Measurements from ENCODE around the gene TBATA.

The TBATA gene

DNA sequence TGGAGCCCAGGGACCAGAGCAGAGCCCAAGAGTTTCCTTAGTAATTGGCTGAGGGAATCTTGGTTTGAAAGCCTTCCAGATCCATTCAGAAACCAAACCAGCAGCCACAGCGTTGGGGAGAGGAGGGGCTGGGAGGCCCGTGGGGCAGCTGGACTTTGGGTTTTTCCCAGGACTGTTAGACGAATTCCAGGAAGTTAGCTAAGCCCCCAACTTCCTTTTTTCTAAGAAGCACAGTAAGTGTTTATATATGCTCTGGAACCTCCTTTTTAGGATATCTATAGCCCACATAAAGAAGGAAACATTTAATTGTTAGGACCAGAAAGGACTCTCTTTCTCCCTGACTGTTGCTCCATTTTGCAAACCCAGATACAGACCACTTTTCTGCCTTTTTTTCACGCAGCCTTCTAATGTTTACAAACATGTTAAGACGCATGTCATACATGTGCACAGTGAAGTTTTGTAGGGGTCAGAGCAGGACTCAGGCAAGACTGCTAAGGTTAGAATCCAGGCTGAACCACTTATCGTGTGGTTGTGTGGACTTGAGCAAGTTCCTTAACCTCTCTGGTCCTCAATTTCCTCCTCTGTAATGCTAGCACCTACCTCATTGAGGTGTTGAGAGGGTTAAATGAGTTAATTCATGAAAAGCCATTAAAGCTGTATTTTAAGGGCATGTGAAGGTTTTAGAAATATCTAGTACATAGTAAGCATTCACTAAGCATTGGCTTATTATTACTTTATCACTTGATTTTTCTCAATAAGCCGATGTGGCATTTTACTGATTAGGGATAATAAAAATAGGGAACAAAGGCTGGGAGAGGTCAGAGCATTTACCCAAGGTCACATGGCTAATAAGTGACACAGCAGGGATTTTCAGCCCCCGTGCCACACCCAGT, 42.4 kb downstream of the TBATA start:
- DNase-seq: no peak

GRCh38 chr10:70740406-70741288, 44.5 kb downstream of the TBATA start:
- no peak for DNase-seq

DNA sequence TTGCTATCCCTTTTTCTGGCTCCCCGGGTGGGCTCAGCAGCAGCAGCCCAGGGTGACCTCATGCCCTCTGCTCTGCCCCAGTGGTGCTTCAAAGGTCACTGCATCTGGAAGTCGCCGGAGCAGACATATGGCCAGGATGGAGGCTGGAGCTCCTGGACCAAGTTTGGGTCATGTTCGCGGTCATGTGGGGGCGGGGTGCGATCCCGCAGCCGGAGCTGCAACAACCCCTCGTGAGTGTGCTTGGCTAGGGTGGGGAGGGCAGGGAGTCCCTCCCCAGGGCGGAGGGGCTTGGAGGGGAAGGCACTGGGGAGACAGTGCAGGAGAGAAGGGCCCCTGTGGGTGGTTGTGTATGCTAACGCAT, 46.4 kb downstream of the TBATA start:
- no peak for DNase-seq

DNA sequence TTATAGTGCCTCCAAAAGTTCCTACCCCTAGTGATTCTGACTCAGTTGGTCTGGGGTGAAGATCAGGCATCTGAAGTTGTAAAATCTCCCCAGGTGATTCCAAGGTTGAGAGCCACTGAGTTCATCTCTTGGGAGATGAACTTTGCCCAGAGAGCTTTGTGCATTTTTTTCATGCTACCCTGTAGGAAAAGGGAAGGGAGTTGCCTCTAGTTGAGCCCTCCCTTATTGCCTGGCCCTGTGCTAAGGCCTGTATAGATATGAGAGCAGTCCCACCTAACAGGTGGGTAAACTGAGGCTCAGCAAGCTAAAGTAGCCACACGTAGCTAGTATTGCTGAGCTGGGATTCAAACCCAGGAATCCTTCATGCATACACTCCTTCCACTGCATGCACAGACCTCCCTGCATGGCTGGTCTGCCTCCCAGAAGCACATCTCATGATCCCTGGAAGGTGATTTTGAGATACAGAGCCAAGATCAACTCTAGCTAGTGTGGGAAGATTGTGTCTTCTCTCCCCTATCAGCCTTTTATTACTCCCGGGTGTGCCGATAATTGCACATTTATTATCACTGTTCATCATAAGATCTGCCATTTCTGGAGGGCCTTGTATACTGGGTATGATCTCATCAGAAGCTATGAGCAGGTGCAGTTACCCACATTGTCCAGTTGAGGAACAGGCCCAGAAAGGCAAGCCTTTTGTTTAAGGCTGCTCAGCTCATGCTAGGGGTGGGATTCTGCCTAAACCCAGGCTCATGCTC, 47.0 kb downstream of the TBATA start:
- DNase-seq: no peak

GRCh38 chr10:70737250-70737649, 47.9 kb downstream of the TBATA start:
- DNase-seq: no peak

DNA sequence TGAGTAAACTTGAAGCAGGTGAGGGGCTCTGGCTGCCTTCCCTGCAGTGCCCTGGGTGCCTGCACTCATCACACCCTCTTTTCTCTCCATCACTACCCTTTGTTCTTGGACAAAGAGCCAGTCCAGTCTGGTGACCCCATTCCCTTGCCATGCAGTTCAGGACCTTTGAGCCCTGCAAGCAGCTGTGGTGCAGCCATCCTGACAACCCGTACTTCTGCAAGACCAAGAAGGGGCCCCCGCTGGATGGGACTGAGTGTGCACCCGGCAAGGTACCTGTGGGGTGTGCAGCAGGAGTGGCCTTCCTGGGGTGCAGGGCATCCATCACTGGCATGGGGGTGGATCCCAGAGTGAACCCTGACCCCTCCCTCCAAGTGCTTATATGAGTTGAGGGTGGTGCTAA, 48.7 kb downstream of the TBATA start:
- DNase-seq: no peak

DNA sequence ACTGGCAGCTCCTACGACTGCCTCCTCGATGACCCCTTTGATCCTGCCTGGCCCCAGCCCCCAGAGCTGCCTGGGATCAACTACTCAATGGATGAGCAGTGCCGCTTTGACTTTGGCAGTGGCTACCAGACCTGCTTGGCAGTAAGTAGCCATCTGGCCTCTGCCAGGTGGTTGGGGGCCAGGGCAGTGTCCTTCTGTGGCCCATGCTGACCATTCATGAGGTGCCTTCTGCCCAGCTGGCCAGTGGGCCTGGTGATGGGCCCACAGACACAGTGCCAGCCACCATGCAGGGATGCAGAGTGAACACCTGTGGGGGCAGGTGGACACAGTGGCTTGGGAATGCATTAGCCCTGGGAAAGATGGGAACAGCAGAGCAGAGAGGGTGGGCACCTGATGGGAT, 50.0 kb downstream of the TBATA start:
- no peak for DNase-seq

GRCh38 chr10:70733051-70733450, 52.1 kb downstream of the TBATA start:
- no peak for DNase-seq

- DNase-seq: no peak
Measured at GRCh38 chr10:70732569-70732968, 52.6 kb downstream of the TBATA start.

- no peak for DNase-seq
Measured at GRCh38 chr10:70730955-70731354, 54.2 kb downstream of the TBATA start.

DNA sequence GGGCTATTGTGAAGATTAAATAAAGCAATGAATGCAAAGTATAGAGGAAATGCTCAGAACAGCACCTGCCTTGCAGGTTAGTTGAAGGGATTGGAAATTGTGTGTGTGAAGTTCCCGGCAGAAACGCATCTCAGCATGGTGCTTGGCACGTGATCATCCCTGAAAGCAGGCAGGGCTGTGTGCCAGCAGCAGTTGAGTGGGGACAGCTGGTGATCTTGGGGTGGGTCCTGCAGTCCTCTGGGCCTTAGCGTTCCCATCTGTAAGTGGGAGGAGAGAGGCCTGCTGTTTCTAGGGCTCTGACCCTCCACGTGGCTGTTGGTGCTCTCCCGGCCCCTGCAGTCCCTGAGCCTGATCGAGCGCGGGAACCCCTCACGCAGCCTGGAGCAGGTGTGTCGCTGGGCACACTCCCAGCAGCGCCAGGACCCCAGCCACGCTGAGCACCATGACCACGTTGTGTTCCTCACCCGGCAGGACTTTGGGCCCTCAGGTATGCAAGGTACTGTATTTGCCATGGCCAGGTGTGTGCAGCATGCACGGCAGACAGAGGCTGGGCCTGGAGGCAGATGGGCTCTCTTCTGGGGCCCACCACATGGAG, 55.3 kb downstream of the TBATA start:
- DNase-seq: no peak

- no peak for DNase-seq
Measured at GRCh38 chr10:70728328-70728727, 56.8 kb downstream of the TBATA start.

DNA sequence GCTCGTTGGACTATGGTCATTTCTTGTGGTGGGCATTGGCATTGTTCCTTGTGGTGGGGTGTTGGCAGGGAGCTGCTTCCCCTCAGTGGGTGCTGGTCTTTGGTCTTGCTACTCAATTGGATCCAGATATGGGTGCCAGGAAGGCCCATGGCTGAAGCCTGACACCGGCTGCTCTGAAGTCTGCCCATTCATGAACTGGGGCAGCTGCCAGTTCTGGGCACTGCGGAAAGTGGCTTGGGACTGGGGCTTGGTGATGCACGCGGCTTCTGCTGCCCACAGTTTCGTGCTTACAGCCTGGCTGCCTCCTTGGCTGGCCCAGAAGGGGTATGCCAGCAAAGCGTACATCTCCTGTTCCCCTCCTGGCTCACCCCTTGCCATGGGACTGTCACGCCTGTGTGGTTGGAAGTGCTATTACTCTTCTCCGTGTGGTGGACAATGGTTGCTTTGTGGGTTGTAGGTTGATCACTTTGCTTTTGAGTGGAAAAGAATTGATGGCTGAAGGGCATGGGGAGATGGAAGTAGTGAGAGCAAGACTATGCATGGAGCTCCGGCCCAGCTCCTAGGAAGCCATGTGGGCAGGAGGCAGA, 58.2 kb downstream of the TBATA start:
- no peak for DNase-seq

DNA sequence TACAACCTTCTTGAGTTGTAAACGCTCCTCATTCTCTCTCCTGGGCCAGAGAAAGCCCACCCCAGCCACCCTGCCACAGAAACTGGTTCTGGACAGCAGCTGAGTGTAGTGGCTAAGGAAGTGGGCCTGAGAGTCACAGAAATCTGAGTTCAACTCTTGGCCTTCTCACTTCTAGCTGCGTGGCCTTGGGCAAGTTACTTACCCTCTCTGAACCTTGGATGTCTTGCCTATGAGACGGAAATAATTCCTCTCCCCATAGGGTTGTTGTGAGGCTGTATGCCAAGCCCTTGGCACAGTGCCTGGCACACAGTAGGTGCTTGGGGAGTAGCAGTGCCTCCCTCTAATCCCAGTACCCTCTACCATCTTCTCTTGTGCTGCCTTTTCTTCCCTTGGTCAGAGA, 61.4 kb downstream of the TBATA start:
- no peak for DNase-seq

- no peak for DNase-seq
Measured at GRCh38 chr10:70722820-70723424, 62.3 kb downstream of the TBATA start.
